Prostate gland (tissue), 2 donors: ENCODE data around the gene MYO5C.

Source experiments
- CTCF ChIP-seq, 4 experiments: fragments of 200-600 bp in 2 of 4; fragments of 450-650 bp in 2 of 4; sonication (generic) in 2 of 4; IDR thresholded peaks; 1 replicate in 3 of 4; 2 replicates in 1 of 4; pipeline ENCODE4 v1.5.1; 2016 to 2019; ENCODE audit warnings: antibody characterized with exemption in 4 of 4, mild to moderate bottlenecking in 2 of 4, moderate library complexity in 2 of 4
- POLR2A ChIP-seq: fragments of 450-650 bp; IDR thresholded peaks from one replicate; pipeline ENCODE4 v1.6.1; 2016; ENCODE audit warnings: antibody characterized with exemption, mild to moderate bottlenecking
- POLR2AphosphoS5 ChIP-seq: sonication (generic); formaldehyde crosslinking; IDR thresholded peaks from one replicate; pipeline ENCODE4 v1.6.1; 2017; ENCODE audit warnings: antibody characterized with exemption

GRCh38 chr15:52214553-52214952 is 81.1 kb downstream of the MYO5C start:
- TF ChIP-seq POLR2A (no peak), CTCF (IDR thresholded peaks at IDR 0.05) (no peak), POLR2AphosphoS5 (no peak)
